ENCODE results near the gene SUCLA2.
"Not testable (repeated sequence)": the region's sequence is repeated elsewhere in the genome, so short reads cannot be mapped to it uniquely, and the experiment has no call there.

SUCLA2 gene

DNA sequence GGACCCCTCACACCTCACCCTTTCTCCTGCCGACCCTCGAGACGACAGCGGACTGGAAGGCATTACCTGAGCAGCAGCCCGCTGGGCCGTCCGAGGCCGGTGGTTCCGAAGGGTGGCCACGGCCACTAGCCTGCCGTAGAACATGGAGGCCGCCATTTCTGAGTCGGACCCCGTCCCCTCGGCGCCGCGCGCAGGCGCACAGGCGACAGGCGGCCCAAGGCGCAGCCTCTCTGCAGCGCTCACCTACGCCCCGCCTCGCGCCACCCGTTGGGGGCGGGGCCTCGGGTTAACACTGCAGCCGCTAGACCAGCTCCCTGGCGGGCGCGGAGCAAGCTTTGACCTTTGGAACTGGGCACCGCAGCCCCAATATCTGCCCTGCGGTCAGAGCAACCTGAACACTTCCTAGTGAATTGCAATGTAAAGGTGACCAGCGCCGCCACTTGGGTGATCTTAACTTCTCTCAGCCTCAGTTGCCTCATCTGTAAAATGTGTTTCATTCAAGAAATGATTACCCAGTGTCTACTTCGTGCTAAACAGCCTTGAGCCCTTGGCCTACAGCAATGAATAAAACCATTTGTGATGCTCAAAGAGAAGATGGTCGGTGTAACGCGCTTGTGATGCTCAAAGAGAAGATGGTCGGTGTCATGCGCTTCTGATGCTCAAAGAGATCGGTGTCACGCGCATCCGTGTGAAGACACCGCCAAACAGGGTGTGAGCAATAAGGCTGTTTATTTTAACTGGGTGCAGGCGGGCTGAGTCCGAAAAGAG is at the start of gene SUCLA2:
TSS of gene SUCLA2 (minus strand) at position 160 of the 768 bp plus-strand sequence. CDS start at position 156, 4 bp downstream.
- DNase-seq (ENCODE audit: low read depth): peak; percentile 55
- peak within 1 kb of the TSS; percentile 97 for H3K4me3 ChIP-seq (ENCODE audit: low read depth, low read length)

DNA sequence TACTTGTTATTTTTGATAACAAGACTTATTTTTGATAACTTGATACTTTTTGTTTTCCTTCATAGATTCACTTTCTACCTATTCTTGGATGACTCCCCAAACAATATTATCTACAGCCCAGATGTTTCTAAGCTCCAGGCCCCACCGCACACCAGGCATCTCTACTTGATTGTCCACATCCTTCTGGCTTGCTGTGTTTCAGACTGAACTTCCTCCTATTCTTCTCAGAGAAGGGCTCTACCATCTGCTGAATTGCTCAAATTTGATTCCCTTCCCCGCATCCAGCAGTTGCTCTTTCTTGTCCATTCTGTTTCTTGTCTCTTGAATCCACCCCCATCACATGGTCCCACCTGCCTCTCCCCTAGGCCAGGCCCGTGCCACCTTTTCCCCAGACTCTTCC is 49.5 kb upstream of the SUCLA2 start:
- DNase-seq (ENCODE audit: low read depth): no peak
- H3K4me3 ChIP-seq (ENCODE audit: low read depth, low read length): no peak overlapping the region

- peak; percentile 17 for DNase-seq (ENCODE audit: low read depth)
- no peak overlapping the region for H3K4me3 ChIP-seq (ENCODE audit: low read depth, low read length)
Measured at GRCh38 chr13:48043789-48044503, 42.9 kb upstream of the SUCLA2 start.

DNA sequence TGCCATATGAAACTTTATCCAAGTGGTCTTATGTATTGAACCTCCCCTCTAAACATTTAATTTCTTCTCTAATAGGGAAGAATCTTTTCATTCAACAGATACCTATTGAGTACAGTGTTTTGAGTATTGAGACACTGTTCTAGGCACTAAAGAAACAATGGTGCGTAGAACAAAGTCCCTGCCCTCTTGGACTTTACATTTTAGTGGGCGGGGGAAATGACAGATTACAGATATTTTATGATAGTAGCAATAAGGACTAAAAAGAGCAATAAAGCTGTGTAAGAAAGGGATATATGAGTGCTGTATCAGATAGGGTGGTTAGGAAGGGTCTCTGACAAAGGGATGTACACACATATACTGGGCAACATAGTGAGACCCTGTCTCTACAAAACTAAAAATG is 41.8 kb upstream of the SUCLA2 start:
- no peak for DNase-seq (ENCODE audit: low read depth)
- no peak overlapping the region for H3K4me3 ChIP-seq (ENCODE audit: low read depth, low read length)

DNA sequence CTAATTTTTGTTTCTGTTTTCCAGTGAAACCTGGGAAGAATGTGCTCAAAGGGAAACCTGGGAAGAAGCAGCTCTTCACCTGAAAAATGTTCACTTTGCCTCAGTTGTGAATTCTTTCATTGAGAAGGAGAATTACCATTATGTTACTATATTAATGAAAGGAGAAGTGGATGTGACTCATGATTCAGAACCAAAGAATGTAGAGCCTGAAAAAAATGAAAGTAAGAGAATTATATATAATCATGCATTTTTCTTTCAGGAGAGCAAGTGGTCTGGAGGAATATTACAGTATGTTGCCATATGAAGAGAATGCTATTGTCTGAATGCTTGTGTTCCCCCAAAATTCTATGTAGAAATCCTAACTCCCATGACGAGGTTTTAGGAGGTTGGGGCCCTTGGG is 39.8 kb upstream of the SUCLA2 start:
- no peak for DNase-seq (ENCODE audit: low read depth)
- H3K4me3 ChIP-seq (ENCODE audit: low read depth, low read length): no peak overlapping the region

- no peak for DNase-seq (ENCODE audit: low read depth)
- H3K4me3 ChIP-seq (ENCODE audit: low read depth, low read length): no peak overlapping the region
Measured at GRCh38 chr13:48040049-48040448, 39.0 kb upstream of the SUCLA2 start.

DNA sequence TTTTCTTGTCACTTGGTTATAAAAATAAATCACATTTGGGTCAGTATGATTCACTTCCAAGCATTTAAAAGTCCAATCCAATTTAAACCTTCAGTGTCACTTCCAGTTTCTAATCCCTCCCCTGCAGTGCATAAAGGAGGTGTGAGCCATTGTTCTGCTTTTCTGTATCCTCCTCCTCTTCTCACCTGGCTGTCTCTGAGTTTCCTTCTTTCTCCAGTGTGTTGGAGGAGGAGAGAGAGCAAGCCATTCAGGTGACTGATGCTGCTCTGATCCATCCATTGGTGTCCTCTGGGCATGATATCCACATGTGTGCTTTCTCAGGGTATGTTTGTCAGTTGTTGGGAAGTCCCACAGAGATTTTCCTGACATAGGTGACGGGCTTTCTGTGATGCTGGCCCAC is 37.7 kb upstream of the SUCLA2 start:
- no peak overlapping the region for H3K4me3 ChIP-seq (ENCODE audit: low read depth, low read length)
- no peak for DNase-seq (ENCODE audit: low read depth)

- peak within 1 kb of the TSS; percentile 77 for H3K4me3 ChIP-seq (ENCODE audit: low read depth, low read length)
- peak; percentile 90 for DNase-seq (ENCODE audit: low read depth)
Measured at GRCh38 chr13:48037346-48038173, 36.5 kb upstream of the SUCLA2 start, which contains the start of gene NUDT15. Gene NUDT15, plus strand, starts transcription at chr13:48037726. Its CDS starts 21 bp downstream, at chr13:48037747.

- no peak overlapping the region for H3K4me3 ChIP-seq (ENCODE audit: low read depth, low read length)
- DNase-seq (ENCODE audit: low read depth): no peak
Measured at GRCh38 chr13:48029859-48030258, 28.8 kb upstream of the SUCLA2 start.

DNA sequence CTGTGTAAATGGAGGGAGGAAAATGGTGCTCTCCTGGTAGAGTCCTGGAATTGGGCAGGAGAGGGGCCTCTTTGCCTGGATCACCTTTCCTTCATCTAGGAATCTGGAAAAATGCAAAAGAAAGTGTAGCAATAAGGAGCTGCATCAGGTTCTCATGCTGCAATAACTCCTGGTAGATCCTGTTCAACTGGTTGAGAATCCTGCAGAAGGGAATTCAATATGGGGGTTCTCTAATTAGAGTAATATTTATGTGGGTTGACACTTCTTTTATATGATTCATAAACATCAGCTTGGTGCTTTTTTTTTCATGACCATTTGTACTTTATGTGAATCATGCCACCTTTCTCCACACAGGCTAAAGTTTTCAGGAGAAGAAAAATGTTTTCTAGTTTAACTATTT is 27.0 kb upstream of the SUCLA2 start:
- DNase-seq (ENCODE audit: low read depth): no peak

DNA sequence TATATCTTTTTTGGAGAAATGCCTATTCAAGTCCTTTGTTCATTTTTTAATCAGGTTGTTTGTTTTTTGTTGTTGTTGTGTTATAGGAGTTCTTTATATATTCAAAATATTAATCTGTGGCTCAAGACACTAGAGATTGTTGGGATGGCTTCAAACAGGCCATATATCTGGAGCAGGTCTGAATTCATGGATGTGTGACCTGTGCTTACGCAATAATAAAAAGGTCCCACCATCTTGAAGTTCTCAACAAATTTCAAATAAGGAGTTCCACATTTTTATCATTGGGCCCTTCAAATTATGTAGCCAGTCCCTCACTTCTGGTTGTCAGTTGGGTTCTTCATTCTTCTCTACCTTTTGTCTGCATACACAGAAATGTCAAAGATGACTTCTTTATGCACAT is 18.7 kb upstream of the SUCLA2 start:
- DNase-seq (ENCODE audit: low read depth): no peak
- H3K4me3 ChIP-seq (ENCODE audit: low read depth, low read length): no peak overlapping the region

More for the DNA sequence above, 27.0 kb upstream of the SUCLA2 start:
- no peak overlapping the region for H3K4me3 ChIP-seq (ENCODE audit: low read depth, low read length)

DNA sequence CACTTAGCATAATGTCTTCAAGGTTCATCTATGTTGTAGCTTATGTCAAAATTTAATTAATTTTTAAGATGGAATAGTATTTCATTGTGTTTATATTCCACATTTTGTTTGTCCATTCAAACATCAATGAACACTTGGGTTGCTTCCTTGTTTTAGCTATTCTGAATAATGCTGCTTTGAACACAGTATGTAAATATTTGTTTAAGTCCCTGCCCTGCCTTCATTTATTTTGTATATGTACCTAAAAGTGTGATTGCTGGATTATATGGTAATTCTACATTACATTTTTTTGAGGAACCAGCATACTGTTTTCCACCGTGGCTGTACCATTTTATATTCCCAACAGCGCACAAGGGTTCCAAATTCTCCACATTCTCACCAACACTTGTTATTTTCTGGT is 17.6 kb upstream of the SUCLA2 start:
- no peak overlapping the region for H3K4me3 ChIP-seq (ENCODE audit: low read depth, low read length)

DNA sequence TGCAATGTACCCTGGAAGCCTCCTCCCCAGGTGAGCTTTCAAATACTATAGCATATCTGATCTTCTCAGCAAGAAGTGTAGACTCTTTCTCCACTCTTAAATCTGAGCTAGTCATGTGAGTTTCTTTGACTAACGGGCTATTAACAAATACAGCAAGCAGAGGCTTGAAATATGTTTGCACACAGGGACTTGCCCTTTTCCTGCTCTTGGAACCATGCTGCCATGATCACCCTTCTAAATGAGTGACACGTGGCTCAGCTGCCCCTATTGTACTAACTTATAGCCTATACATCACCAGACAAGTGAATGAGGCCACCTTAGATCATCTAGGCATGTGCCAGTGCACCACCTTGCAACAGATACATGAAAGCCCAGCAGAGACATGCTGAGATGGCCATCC is 13.3 kb upstream of the SUCLA2 start:
- no peak for DNase-seq (ENCODE audit: low read depth)

More for the DNA sequence above, 17.6 kb upstream of the SUCLA2 start:
- DNase-seq (ENCODE audit: low read depth): no peak

GRCh38 chr13:48012668-48013067 is 11.6 kb upstream of the SUCLA2 start:
- no peak for DNase-seq (ENCODE audit: low read depth)
- H3K4me3 ChIP-seq (ENCODE audit: low read depth, low read length): no peak overlapping the region

More for the DNA sequence above, 13.3 kb upstream of the SUCLA2 start:
- H3K4me3 ChIP-seq (ENCODE audit: low read depth, low read length): no peak overlapping the region

GRCh38 chr13:48010698-48011097 is 9.6 kb upstream of the SUCLA2 start:
- DNase-seq (ENCODE audit: low read depth): no peak
- no peak overlapping the region for H3K4me3 ChIP-seq (ENCODE audit: low read depth, low read length)

GRCh38 chr13:48009284-48009683 is 8.2 kb upstream of the SUCLA2 start:
- DNase-seq (ENCODE audit: low read depth): peak; percentile 49
- H3K4me3 ChIP-seq (ENCODE audit: low read depth, low read length): no peak overlapping the region

- no peak for DNase-seq (ENCODE audit: low read depth)
Measured at GRCh38 chr13:48006396-48006795, 5.3 kb upstream of the SUCLA2 start.

DNA sequence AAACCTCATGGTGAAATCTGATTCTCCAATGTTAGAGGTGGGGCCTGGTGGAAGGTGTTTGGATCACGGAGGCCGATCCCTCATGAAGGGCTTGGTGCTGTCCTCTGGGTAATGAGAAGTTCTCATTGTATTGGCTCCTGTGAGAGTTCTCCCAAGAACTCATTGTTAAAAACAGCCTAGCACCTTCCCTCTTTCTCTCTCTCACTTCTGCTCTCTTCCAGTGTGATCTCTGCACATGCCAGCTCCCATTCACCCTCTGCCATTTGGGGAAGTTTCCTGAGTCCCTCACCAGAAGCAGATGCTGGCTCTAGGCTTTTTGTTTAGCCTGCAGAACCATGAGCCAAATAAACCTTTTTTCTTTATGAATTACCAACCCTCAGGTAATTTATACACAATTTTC is 3.1 kb upstream of the SUCLA2 start:
- no peak for DNase-seq (ENCODE audit: low read depth)
- H3K4me3 ChIP-seq (ENCODE audit: low read depth, low read length): no peak overlapping the region

More at GRCh38 chr13:48006396-48006795, 5.3 kb upstream of the SUCLA2 start:
- H3K4me3 ChIP-seq (ENCODE audit: low read depth, low read length): no peak overlapping the region

- H3K4me3 ChIP-seq (ENCODE audit: low read depth, low read length); DNase-seq (ENCODE audit: low read depth): not testable (repeated sequence)
Measured at GRCh38 chr13:48001999-48002398, 926 bp upstream of the SUCLA2 start.

Data from skeletal muscle cell (primary cell).